ENCODE results near the gene ZBTB20. TPM values are rescaled to one million over a fixed set of nuclear protein-coding genes. Genes with fewer than 3 reads are reported as not detected.
A peak's percentile ranks its signal among the peaks of the same experiment; 100 is the strongest.

Gene ZBTB20
- total and polyA plus RNA-seq, 4 donors: 3.1 to 57.4 (median 29.3) TPM

GRCh38 chr3:114792159-114792918 lies 354.7 kb downstream of the ZBTB20 start:
- Histone ChIP-seq H3K27me3 (ENCODE audit: control insufficient read depth, insufficient read depth, low read length) (no peaks in the 10 kb centered on the region), H3K36me3 (ENCODE audit: control insufficient read depth, insufficient read depth, low read length) (no peaks in the 10 kb centered on the region), H3K27ac (ENCODE audit: low read depth, low read length) (no peak overlapping the region), H3K4me3 (ENCODE audit: low read depth, low read length) (no peak overlapping the region), H3K4me1 (ENCODE audit: control insufficient read depth, insufficient read depth, low read length) (no peaks in the 10 kb centered on the region), H3K9me3 (ENCODE audit: control insufficient read depth, insufficient read depth, low read length) (no peaks in the 10 kb centered on the region)
- WGBS (ENCODE audit: insufficient coverage): no CpG with 5 or more reads among the region's 2 CpGs
- no peak for DNase-seq (ENCODE audit: low read depth in 4 of 6, low spot score in 6 of 6)

GRCh38 chr3:114790752-114791151 lies 356.3 kb downstream of the ZBTB20 start:
- Histone ChIP-seq H3K27ac (ENCODE audit: low read depth, low read length) (no peak overlapping the region), H3K4me1 (ENCODE audit: control insufficient read depth, insufficient read depth, low read length) (no peaks in the 10 kb centered on the region), H3K4me3 (ENCODE audit: low read depth, low read length) (no peak overlapping the region)

GRCh38 chr3:114789803-114790202 lies 357.3 kb downstream of the ZBTB20 start:
- Histone ChIP-seq H3K27me3 (ENCODE audit: control insufficient read depth, insufficient read depth, low read length) (no peaks in the 10 kb centered on the region), H3K36me3 (ENCODE audit: control insufficient read depth, insufficient read depth, low read length) (no peaks in the 10 kb centered on the region), H3K4me3 (ENCODE audit: low read depth, low read length) (no peak overlapping the region), H3K4me1 (ENCODE audit: control insufficient read depth, insufficient read depth, low read length) (no peaks in the 10 kb centered on the region), H3K27ac (ENCODE audit: low read depth, low read length) (no peak overlapping the region), H3K9me3 (ENCODE audit: control insufficient read depth, insufficient read depth, low read length) (no peaks in the 10 kb centered on the region)
- DNase-seq (ENCODE audit: low read depth in 4 of 6, low spot score in 6 of 6): no peak
- WGBS (ENCODE audit: insufficient coverage): no CpG with 5 or more reads among the region's 1 CpG

More at GRCh38 chr3:114790752-114791151, 356.3 kb downstream of the ZBTB20 start:
- no peaks in the 10 kb centered on the region for H3K9me3 ChIP-seq (ENCODE audit: control insufficient read depth, insufficient read depth, low read length)
- no peaks in the 10 kb centered on the region for H3K27me3 ChIP-seq (ENCODE audit: control insufficient read depth, insufficient read depth, low read length)
- no peak for DNase-seq (ENCODE audit: low read depth in 4 of 6, low spot score in 6 of 6)
- H3K36me3 ChIP-seq (ENCODE audit: control insufficient read depth, insufficient read depth, low read length): no peaks in the 10 kb centered on the region

GRCh38 chr3:114775395-114775794 lies 371.7 kb downstream of the ZBTB20 start:
- no peak overlapping the region for H3K27ac ChIP-seq (ENCODE audit: low read depth, low read length)
- peaks cover 2% of the 10 kb centered on the region for H3K9me3 ChIP-seq (ENCODE audit: control insufficient read depth, insufficient read depth, low read length)
- no peak overlapping the region for H3K4me3 ChIP-seq (ENCODE audit: low read depth, low read length)
- no peaks in the 10 kb centered on the region for H3K4me1 ChIP-seq (ENCODE audit: control insufficient read depth, insufficient read depth, low read length)
- WGBS (ENCODE audit: insufficient coverage): 60% methylated on average over 1 of the region's 2 CpGs
- peak in 1 of 6 donors; percentile 7 for DNase-seq (ENCODE audit: low read depth in 4 of 6, low spot score in 6 of 6)
- no peaks in the 10 kb centered on the region for H3K27me3 ChIP-seq (ENCODE audit: control insufficient read depth, insufficient read depth, low read length)
- H3K36me3 ChIP-seq (ENCODE audit: control insufficient read depth, insufficient read depth, low read length): no peaks in the 10 kb centered on the region

- H3K4me3 ChIP-seq (ENCODE audit: low read depth, low read length): no peak overlapping the region
- DNase-seq (ENCODE audit: low read depth in 4 of 6, low spot score in 6 of 6): no peak
- no peaks in the 10 kb centered on the region for H3K9me3 ChIP-seq (ENCODE audit: control insufficient read depth, insufficient read depth, low read length)
- H3K4me1 ChIP-seq (ENCODE audit: control insufficient read depth, insufficient read depth, low read length): no peaks in the 10 kb centered on the region
- WGBS (ENCODE audit: insufficient coverage): no CpG with 5 or more reads among the region's 2 CpGs
- H3K36me3 ChIP-seq (ENCODE audit: control insufficient read depth, insufficient read depth, low read length): no peaks in the 10 kb centered on the region
- H3K27ac ChIP-seq (ENCODE audit: low read depth, low read length): no peak overlapping the region
- H3K27me3 ChIP-seq (ENCODE audit: control insufficient read depth, insufficient read depth, low read length): no peaks in the 10 kb centered on the region
Measured at GRCh38 chr3:114770874-114771273, 376.2 kb downstream of the ZBTB20 start.

- Histone ChIP-seq H3K36me3 (ENCODE audit: control insufficient read depth, insufficient read depth, low read length) (no peaks in the 10 kb centered on the region), H3K4me1 (ENCODE audit: control insufficient read depth, insufficient read depth, low read length) (no peaks in the 10 kb centered on the region), H3K9me3 (ENCODE audit: control insufficient read depth, insufficient read depth, low read length) (no peaks in the 10 kb centered on the region), H3K27me3 (ENCODE audit: control insufficient read depth, insufficient read depth, low read length) (no peaks in the 10 kb centered on the region), H3K27ac (ENCODE audit: low read depth, low read length) (no peak overlapping the region), H3K4me3 (ENCODE audit: low read depth, low read length) (no peak overlapping the region)
- WGBS (ENCODE audit: insufficient coverage): 63% methylated on average over 4 of the region's 4 CpGs
- DNase-seq (ENCODE audit: low read depth in 4 of 6, low spot score in 6 of 6): no peak
Measured at GRCh38 chr3:114764056-114764492, 383.0 kb downstream of the ZBTB20 start.

- no peak for DNase-seq (ENCODE audit: low read depth in 4 of 6, low spot score in 6 of 6)
- Histone ChIP-seq H3K9me3 (ENCODE audit: control insufficient read depth, insufficient read depth, low read length) (no peaks in the 10 kb centered on the region), H3K4me1 (ENCODE audit: control insufficient read depth, insufficient read depth, low read length) (no peaks in the 10 kb centered on the region), H3K27ac (ENCODE audit: low read depth, low read length) (no peak overlapping the region), H3K27me3 (ENCODE audit: control insufficient read depth, insufficient read depth, low read length) (no peaks in the 10 kb centered on the region), H3K4me3 (ENCODE audit: low read depth, low read length) (no peak overlapping the region), H3K36me3 (ENCODE audit: control insufficient read depth, insufficient read depth, low read length) (no peaks in the 10 kb centered on the region)
- WGBS (ENCODE audit: insufficient coverage): no CpG with 5 or more reads among the region's 1 CpG
Measured at GRCh38 chr3:114762144-114762543, 384.9 kb downstream of the ZBTB20 start.

GRCh38 chr3:114760679-114761078 lies 386.4 kb downstream of the ZBTB20 start:
- Histone ChIP-seq H3K27ac (ENCODE audit: low read depth, low read length) (no peak overlapping the region), H3K4me3 (ENCODE audit: low read depth, low read length) (no peak overlapping the region), H3K4me1 (ENCODE audit: control insufficient read depth, insufficient read depth, low read length) (no peaks in the 10 kb centered on the region), H3K36me3 (ENCODE audit: control insufficient read depth, insufficient read depth, low read length) (no peaks in the 10 kb centered on the region), H3K27me3 (ENCODE audit: control insufficient read depth, insufficient read depth, low read length) (no peaks in the 10 kb centered on the region), H3K9me3 (ENCODE audit: control insufficient read depth, insufficient read depth, low read length) (no peaks in the 10 kb centered on the region)
- DNase-seq (ENCODE audit: low read depth in 4 of 6, low spot score in 6 of 6): no peak

- no peaks in the 10 kb centered on the region for H3K27me3 ChIP-seq (ENCODE audit: control insufficient read depth, insufficient read depth, low read length)
- H3K36me3 ChIP-seq (ENCODE audit: control insufficient read depth, insufficient read depth, low read length): no peaks in the 10 kb centered on the region
- 55% methylated on average over 2 of the region's 8 CpGs for WGBS (ENCODE audit: insufficient coverage)
- H3K4me3 ChIP-seq (ENCODE audit: low read depth, low read length): peak overlapping the region; percentile 17
- H3K27ac ChIP-seq (ENCODE audit: low read depth, low read length): no peak overlapping the region
- no peaks in the 10 kb centered on the region for H3K9me3 ChIP-seq (ENCODE audit: control insufficient read depth, insufficient read depth, low read length)
- DNase-seq (ENCODE audit: low read depth in 4 of 6, low spot score in 6 of 6): peak in 2 of 6 donors; percentile 10 to 18
- no peaks in the 10 kb centered on the region for H3K4me1 ChIP-seq (ENCODE audit: control insufficient read depth, insufficient read depth, low read length)
Measured at GRCh38 chr3:114758831-114759699, 388.0 kb downstream of the ZBTB20 start.

All from spinal cord (tissue), 10 donors.